GM18502 (cell line): Measurements from ENCODE around the gene B4GALT4.
"Not testable (repeated sequence)": the region's sequence is repeated elsewhere in the genome, so short reads cannot be mapped to it uniquely, and the experiment has no call there.

Experiments
- ATAC-seq: cut with Tn5 transposase; IDR thresholded peaks from one replicate; pipeline ENCODE4 v1.9.1; 2021; ENCODE audit warnings: mild to moderate bottlenecking; ENCODE audit not compliant: unreplicated experiment, poor library complexity

Gene B4GALT4

GRCh38 chr3:119207512-119207875, 33.2 kb downstream of the B4GALT4 start:
- ATAC-seq = no peak

- ATAC-seq = no peak
Measured at GRCh38 chr3:119206611-119207511, 33.8 kb downstream of the B4GALT4 start.

GRCh38 chr3:119205685-119206084, 35.0 kb downstream of the B4GALT4 start:
- no peak for ATAC-seq

GRCh38 chr3:119205209-119205608, 35.5 kb downstream of the B4GALT4 start:
- no peak for ATAC-seq

GRCh38 chr3:119195911-119196310, 44.8 kb downstream of the B4GALT4 start:
- no peak for ATAC-seq

- ATAC-seq = no peak
Measured at GRCh38 chr3:119195151-119195476, 45.6 kb downstream of the B4GALT4 start.

- ATAC-seq = no peak
Measured at GRCh38 chr3:119194237-119195150, 46.2 kb downstream of the B4GALT4 start.

GRCh38 chr3:119191800-119192199, 48.9 kb downstream of the B4GALT4 start:
- ATAC-seq = no peak

- no peak for ATAC-seq
Measured at GRCh38 chr3:119187266-119187665, 53.4 kb downstream of the B4GALT4 start.

- no peak for ATAC-seq
Measured at GRCh38 chr3:119184796-119185570, 55.7 kb downstream of the B4GALT4 start.

- no peak for ATAC-seq
Measured at GRCh38 chr3:119184111-119184510, 56.6 kb downstream of the B4GALT4 start.

- no peak for ATAC-seq
Measured at GRCh38 chr3:119181765-119182164, 58.9 kb downstream of the B4GALT4 start.

GRCh38 chr3:119177321-119177720, 63.4 kb downstream of the B4GALT4 start:
- no peak for ATAC-seq

GRCh38 chr3:119176778-119177177, 63.9 kb downstream of the B4GALT4 start:
- no peak for ATAC-seq

GRCh38 chr3:119175872-119176756, 64.6 kb downstream of the B4GALT4 start:
- ATAC-seq = no peak

- ATAC-seq = no peak
Measured at GRCh38 chr3:119173325-119173724, 67.4 kb downstream of the B4GALT4 start, which contains the start of gene UPK1B. Gene UPK1B, plus strand, starts transcription at chr3:119173598. Its CDS starts 13,144 bp downstream, at chr3:119186742.

GRCh38 chr3:119170821-119171220, 69.9 kb downstream of the B4GALT4 start:
- no peak for ATAC-seq

- ATAC-seq = not testable (repeated sequence)
Measured at GRCh38 chr3:119164745-119165144, 75.9 kb downstream of the B4GALT4 start.
